ENCODE data around the gene SLC37A4. TPM values are rescaled to one million over a fixed set of nuclear protein-coding genes. Genes with fewer than 3 reads are reported as not detected.

SLC37A4 gene
- total and polyA plus RNA-seq, 2 of the 8 experiments (the other 6 are each of a cell fraction or from before 2014, with no cell fraction given) = 35.1 to 91.9 TPM

- TF ChIP-seq CTCF (IDR thresholded peaks at IDR 0.05; ENCODE audit: control extremely low read depth in 1 of 3, insufficient read depth in 1 of 3, low read depth in 1 of 3, low read length in 3 of 3) (no peak), BRCA1 (IDR thresholded peaks at IDR 0.05; ENCODE audit: low read depth, low read length) (no peak), SP1 (IDR thresholded peaks at IDR 0.05; ENCODE audit: low read depth, low read length) (no peak), CHD2 (IDR thresholded peaks at IDR 0.05; ENCODE audit: low read length) (no peak), SRF (IDR thresholded peaks at IDR 0.05; ENCODE audit: low read depth, low read length) (no peak), RNF2 (IDR thresholded peaks at IDR 0.05; ENCODE audit: borderline replicate concordance, low read depth, low read length, missing control alignments, poor library complexity, severe bottlenecking) (no peak), SUZ12 (IDR thresholded peaks at IDR 0.05; ENCODE audit: low read length) (no peak)
Observed at GRCh38 chr11:119027561-119028345, 2.9 kb downstream of the SLC37A4 start (continued).
